SKM-1 (cell line): ENCODE results near the gene ITGB3BP.
"Not testable (repeated sequence)": the region's sequence is repeated elsewhere in the genome, so short reads cannot be mapped to it uniquely, and the experiment has no call there.

Experiments used
- DNase-seq: peaks from one replicate; lab custom pipeline; 2025; ENCODE audit not compliant: unreplicated experiment; lab: John Stamatoyannopoulos, UW

ITGB3BP gene

GRCh38 chr1:63509718-63510117 lies 13.3 kb downstream of the ITGB3BP start:
- no peak for DNase-seq

GRCh38 chr1:63506782-63507181 lies 16.2 kb downstream of the ITGB3BP start:
- DNase-seq: no peak

GRCh38 chr1:63501256-63501655 lies 21.8 kb downstream of the ITGB3BP start:
- DNase-seq: no peak

GRCh38 chr1:63498106-63498505 lies 24.9 kb downstream of the ITGB3BP start:
- DNase-seq: no peak

GRCh38 chr1:63497577-63497976 lies 25.4 kb downstream of the ITGB3BP start:
- DNase-seq: no peak

- no peak for DNase-seq
Observed at GRCh38 chr1:63487336-63488065, 35.5 kb downstream of the ITGB3BP start.

GRCh38 chr1:63486629-63487028 lies 36.4 kb downstream of the ITGB3BP start:
- DNase-seq: no peak

- DNase-seq: no peak
Observed at GRCh38 chr1:63480057-63480456, 43.0 kb downstream of the ITGB3BP start.

GRCh38 chr1:63475761-63476160 lies 47.3 kb downstream of the ITGB3BP start:
- DNase-seq: no peak

- DNase-seq: not testable (repeated sequence)
Observed at GRCh38 chr1:63468683-63469082, 54.3 kb downstream of the ITGB3BP start.

GRCh38 chr1:63466759-63467158 lies 56.3 kb downstream of the ITGB3BP start:
- DNase-seq: no peak

- DNase-seq: no peak
Observed at GRCh38 chr1:63466181-63466580, 56.8 kb downstream of the ITGB3BP start.

GRCh38 chr1:63463248-63463647 lies 59.8 kb downstream of the ITGB3BP start:
- DNase-seq: peak; percentile 7

GRCh38 chr1:63461661-63462230 lies 61.3 kb downstream of the ITGB3BP start:
- DNase-seq: no peak

GRCh38 chr1:63458750-63459149 lies 64.3 kb downstream of the ITGB3BP start:
- DNase-seq: no peak

- DNase-seq: no peak
Observed at GRCh38 chr1:63454269-63454668, 68.8 kb downstream of the ITGB3BP start.

GRCh38 chr1:63453232-63453631 lies 69.8 kb downstream of the ITGB3BP start:
- no peak for DNase-seq

- DNase-seq: no peak
Observed at GRCh38 chr1:63450416-63450815, 72.6 kb downstream of the ITGB3BP start.

GRCh38 chr1:63448731-63449246 lies 74.2 kb downstream of the ITGB3BP start:
- no peak for DNase-seq

- DNase-seq: no peak
Observed at GRCh38 chr1:63442141-63442475, 80.9 kb downstream of the ITGB3BP start.

GRCh38 chr1:63435161-63435560 lies 87.9 kb downstream of the ITGB3BP start:
- no peak for DNase-seq

- no peak for DNase-seq
Observed at GRCh38 chr1:63429281-63429680, 93.7 kb downstream of the ITGB3BP start.

- no peak for DNase-seq
Observed at GRCh38 chr1:63428815-63429214, 94.2 kb downstream of the ITGB3BP start.
